ENCODE results near the gene SLAMF7. TPM values are rescaled to one million over a fixed set of nuclear protein-coding genes. Genes with fewer than 3 reads are reported as not detected.
A peak's percentile ranks its signal among the peaks of the same experiment; 100 is the strongest.

The SLAMF7 gene
- total RNA-seq, 1 donor from 2014 or later, result not detected

- no peak for TF ChIP-seq CTCF (IDR thresholded peaks at IDR 0.05)
- DNase-seq (ENCODE audit: extremely low spot score, unreplicated experiment), result peak; percentile 70
- H3K27ac Mint-ChIP-seq (ENCODE audit: unreplicated experiment), result no peak overlapping the region
- no peaks in the 10 kb centered on the region for H3K27me3 Mint-ChIP-seq (ENCODE audit: unreplicated experiment)
- no peaks in the 10 kb centered on the region for H3K36me3 Mint-ChIP-seq (ENCODE audit: unreplicated experiment)
- no peak overlapping the region for H3K4me3 Mint-ChIP-seq (ENCODE audit: unreplicated experiment)
- no peaks in the 10 kb centered on the region for H3K9me3 Mint-ChIP-seq (ENCODE audit: unreplicated experiment)
- H3K4me1 Mint-ChIP-seq (ENCODE audit: unreplicated experiment), result no peaks in the 10 kb centered on the region
These were observed 38.5 kb downstream of the SLAMF7 start for GRCh38 chr1:160777486-160778089.

- H3K9me3 Mint-ChIP-seq (ENCODE audit: unreplicated experiment), result no peaks in the 10 kb centered on the region
- no peaks in the 10 kb centered on the region for H3K4me1 Mint-ChIP-seq (ENCODE audit: unreplicated experiment)
- H3K27me3 Mint-ChIP-seq (ENCODE audit: unreplicated experiment), result no peaks in the 10 kb centered on the region
- no peak overlapping the region for H3K4me3 Mint-ChIP-seq (ENCODE audit: unreplicated experiment)
- DNase-seq (ENCODE audit: extremely low spot score, unreplicated experiment), result peak; percentile 56
- no peak overlapping the region for H3K27ac Mint-ChIP-seq (ENCODE audit: unreplicated experiment)
- H3K36me3 Mint-ChIP-seq (ENCODE audit: unreplicated experiment), result no peaks in the 10 kb centered on the region
- no peak for TF ChIP-seq CTCF (IDR thresholded peaks at IDR 0.05)
These were observed 39.9 kb downstream of the SLAMF7 start for GRCh38 chr1:160778976-160779375.

GRCh38 chr1:160779626-160780397 lies 40.8 kb downstream of the SLAMF7 start:
- Mint-ChIP-seq H3K27me3 (ENCODE audit: unreplicated experiment) (no peaks in the 10 kb centered on the region), H3K36me3 (ENCODE audit: unreplicated experiment) (no peaks in the 10 kb centered on the region), H3K9me3 (ENCODE audit: unreplicated experiment) (no peaks in the 10 kb centered on the region), H3K4me1 (ENCODE audit: unreplicated experiment) (no peaks in the 10 kb centered on the region), H3K4me3 (ENCODE audit: unreplicated experiment) (no peak overlapping the region), H3K27ac (ENCODE audit: unreplicated experiment) (no peak overlapping the region)
- peak; percentile 69 for DNase-seq (ENCODE audit: extremely low spot score, unreplicated experiment)
- peak; percentile 13 for TF ChIP-seq CTCF (IDR thresholded peaks at IDR 0.05)

- DNase-seq (ENCODE audit: extremely low spot score, unreplicated experiment), result no peak
- Mint-ChIP-seq H3K36me3 (ENCODE audit: unreplicated experiment) (no peaks in the 10 kb centered on the region), H3K27ac (ENCODE audit: unreplicated experiment) (no peak overlapping the region), H3K4me1 (ENCODE audit: unreplicated experiment) (no peaks in the 10 kb centered on the region), H3K27me3 (ENCODE audit: unreplicated experiment) (no peaks in the 10 kb centered on the region), H3K9me3 (ENCODE audit: unreplicated experiment) (no peaks in the 10 kb centered on the region), H3K4me3 (ENCODE audit: unreplicated experiment) (no peak overlapping the region)
- TF ChIP-seq CTCF (IDR thresholded peaks at IDR 0.05), result no peak
These were observed 41.3 kb downstream of the SLAMF7 start for GRCh38 chr1:160780398-160780755.

- Mint-ChIP-seq H3K27ac (ENCODE audit: unreplicated experiment) (no peak overlapping the region), H3K36me3 (ENCODE audit: unreplicated experiment) (no peaks in the 10 kb centered on the region), H3K4me3 (ENCODE audit: unreplicated experiment) (no peak overlapping the region), H3K9me3 (ENCODE audit: unreplicated experiment) (no peaks in the 10 kb centered on the region), H3K4me1 (ENCODE audit: unreplicated experiment) (no peaks in the 10 kb centered on the region), H3K27me3 (ENCODE audit: unreplicated experiment) (no peaks in the 10 kb centered on the region)
- no peak for TF ChIP-seq CTCF (IDR thresholded peaks at IDR 0.05)
- DNase-seq (ENCODE audit: extremely low spot score, unreplicated experiment), result peak; percentile 51
These were observed 42.2 kb downstream of the SLAMF7 start for GRCh38 chr1:160781186-160781766.

All from osteocyte (in vitro differentiated cells).